ENCODE data around the gene GLCCI1.

GLCCI1 gene

DNA sequence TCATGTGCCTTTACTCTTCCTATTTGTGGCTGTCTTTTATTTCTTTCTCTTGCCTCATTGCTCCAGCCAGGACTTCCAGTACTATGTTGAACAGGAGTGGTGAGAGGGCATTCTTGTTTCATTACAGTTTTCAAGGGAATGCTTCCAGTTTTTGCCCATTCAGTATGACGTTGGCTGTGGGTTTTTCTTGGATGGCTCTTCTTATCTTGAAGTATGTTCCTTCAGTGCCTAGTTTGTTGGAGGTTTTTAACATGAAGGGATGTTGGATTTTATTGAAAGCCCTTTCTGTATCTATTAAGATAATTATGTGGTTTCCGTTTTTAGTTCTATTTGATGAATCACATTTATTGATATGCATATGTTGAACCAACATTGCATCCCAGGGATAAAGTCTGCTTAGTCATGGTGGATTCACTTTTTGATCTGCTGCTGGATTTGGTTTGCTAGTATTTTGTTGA, 96.8 kb downstream of the GLCCI1 start:
- H3K27ac ChIP-seq, result peak overlapping the region; percentile 57 to 79
- TF ChIP-seq, protein P1, sequence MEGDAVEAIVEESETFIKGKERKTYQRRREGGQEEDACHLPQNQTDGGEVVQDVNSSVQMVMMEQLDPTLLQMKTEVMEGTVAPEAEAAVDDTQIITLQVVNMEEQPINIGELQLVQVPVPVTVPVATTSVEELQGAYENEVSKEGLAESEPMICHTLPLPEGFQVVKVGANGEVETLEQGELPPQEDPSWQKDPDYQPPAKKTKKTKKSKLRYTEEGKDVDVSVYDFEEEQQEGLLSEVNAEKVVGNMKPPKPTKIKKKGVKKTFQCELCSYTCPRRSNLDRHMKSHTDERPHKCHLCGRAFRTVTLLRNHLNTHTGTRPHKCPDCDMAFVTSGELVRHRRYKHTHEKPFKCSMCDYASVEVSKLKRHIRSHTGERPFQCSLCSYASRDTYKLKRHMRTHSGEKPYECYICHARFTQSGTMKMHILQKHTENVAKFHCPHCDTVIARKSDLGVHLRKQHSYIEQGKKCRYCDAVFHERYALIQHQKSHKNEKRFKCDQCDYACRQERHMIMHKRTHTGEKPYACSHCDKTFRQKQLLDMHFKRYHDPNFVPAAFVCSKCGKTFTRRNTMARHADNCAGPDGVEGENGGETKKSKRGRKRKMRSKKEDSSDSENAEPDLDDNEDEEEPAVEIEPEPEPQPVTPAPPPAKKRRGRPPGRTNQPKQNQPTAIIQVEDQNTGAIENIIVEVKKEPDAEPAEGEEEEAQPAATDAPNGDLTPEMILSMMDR (IDR thresholded peaks at IDR 0.05), result no peak
- DNase-seq (ENCODE audit: low spot score), result no peak

DNA sequence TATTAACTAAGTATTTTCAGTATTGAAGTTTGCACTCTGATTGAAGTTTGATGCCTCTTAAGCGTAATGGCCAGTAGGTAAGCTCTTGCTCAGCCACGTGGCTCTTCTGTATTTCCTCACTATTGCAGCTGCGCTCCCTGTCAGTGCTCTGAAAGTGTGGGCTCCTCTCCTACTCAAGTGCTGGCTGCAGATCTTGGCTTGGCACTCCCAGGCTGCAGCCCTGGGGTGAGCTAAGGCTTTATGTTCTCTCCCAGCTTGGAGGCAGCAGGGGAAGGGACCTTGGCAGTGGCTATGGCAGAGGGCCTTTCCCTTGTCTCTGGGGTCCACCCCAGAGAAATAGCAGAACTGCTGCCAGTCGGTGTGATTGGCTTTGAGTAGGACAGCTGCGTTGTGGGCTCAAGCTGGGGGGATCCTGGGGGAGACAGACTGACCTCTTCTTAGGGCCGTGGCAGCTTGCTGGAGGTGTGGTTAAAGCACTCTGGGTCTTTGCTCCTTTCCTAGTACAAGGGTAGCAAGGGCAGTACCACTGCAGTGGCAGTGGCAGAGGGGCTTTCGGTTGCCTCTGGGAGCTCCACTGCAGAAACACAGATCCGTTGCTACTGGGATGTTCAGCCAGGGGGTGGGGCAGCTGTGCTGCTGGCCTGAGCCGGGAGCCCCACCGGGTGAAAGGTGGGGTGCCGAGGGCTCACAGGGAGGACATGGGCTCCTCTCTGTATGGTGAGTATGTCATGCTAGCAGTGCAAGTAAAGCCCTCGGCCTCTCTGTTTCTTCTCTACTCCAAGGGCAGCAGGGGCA, 100.5 kb downstream of the GLCCI1 start:
- no peak overlapping the region for H3K4me3 ChIP-seq
- TF ChIP-seq, protein P1 (IDR thresholded peaks at IDR 0.05), result no peak
- no peak for DNase-seq (ENCODE audit: low spot score)
- no peak overlapping the region for H3K27ac ChIP-seq

More for the DNA sequence above, 96.8 kb downstream of the GLCCI1 start:
- peak overlapping the region; percentile 12 for H3K4me3 ChIP-seq

DNA sequence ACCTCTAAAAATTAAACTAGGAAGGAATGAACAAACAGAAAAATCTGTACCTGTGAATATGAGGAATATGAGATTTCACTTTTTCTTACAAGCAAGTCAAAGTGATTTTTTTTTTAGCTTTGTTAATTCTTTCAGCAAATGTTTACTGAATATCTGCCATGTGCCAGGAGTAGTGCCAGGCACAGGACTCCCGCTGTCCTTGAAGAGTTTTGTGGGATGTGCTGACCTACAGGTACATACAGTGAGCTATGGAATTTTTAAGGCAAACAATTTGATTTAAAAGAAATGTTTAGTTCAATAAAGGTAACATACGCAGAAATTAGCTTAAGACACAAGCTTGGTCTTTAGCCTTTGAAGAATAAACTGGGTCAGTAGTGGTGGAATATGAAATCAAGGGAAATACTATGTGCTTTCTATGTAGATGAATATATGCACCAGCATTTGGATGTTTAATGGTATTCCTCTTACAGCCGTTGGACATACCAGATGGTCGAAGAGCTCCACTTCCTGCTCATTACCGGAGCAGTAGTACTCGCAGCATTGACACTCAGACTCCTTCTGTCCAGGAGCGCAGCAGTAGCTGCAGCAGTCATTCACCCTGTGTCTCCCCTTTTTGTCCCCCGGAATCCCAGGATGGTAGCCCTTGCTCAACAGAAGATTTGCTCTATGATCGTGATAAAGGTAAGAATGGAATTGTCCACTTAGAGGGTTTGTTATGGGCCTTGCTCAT, 102.0 kb downstream of the GLCCI1 start:
- TF ChIP-seq, protein P1 (IDR thresholded peaks at IDR 0.05), result no peak
- no peak overlapping the region for H3K4me3 ChIP-seq
- no peak for DNase-seq (ENCODE audit: low spot score)
- no peak overlapping the region for H3K27ac ChIP-seq

DNA sequence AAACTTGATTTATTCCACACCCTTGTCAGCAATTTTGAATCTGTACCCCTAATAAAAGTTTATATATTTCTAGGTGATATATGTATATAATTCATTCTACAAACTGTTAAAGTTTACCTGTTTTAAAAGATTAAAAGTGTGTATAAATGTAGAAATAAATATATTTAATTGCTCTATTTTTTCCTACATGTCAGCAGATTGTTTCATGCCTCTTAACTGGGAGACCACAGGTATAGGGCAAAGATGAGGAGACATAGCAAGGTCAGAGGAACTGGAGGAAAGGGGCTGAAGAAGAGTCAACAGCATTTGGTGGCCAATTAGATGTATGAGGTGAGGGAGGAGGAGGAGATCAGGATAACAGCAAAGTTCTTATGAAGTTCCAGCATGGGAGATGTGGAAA, 109.8 kb downstream of the GLCCI1 start:
- Histone ChIP-seq H3K27ac (no peak overlapping the region), H3K4me3 (no peak overlapping the region)
- DNase-seq (ENCODE audit: low spot score), result no peak
- TF ChIP-seq, protein P1 (IDR thresholded peaks at IDR 0.05), result no peak

DNA sequence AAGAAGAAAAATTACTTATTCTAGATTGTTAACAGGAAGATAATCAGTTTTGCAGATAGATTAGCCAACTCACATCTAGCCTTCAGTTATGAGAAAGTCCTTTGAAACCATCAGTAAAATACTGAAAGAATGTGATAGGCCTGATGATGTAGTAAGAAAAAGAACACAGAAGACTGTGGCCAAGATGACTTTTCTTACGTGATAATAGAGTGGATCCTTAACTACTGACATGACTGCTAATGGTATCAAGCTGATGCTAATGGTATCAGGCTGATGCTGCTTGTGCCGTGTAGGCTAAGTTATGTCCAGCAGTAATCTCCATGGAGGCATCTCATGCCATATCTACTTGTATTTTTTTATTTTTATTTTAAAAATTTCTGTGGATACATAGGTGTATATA, 114.2 kb downstream of the GLCCI1 start:
- TF ChIP-seq, protein P1 (IDR thresholded peaks at IDR 0.05), result no peak
- no peak overlapping the region for H3K4me3 ChIP-seq

DNA sequence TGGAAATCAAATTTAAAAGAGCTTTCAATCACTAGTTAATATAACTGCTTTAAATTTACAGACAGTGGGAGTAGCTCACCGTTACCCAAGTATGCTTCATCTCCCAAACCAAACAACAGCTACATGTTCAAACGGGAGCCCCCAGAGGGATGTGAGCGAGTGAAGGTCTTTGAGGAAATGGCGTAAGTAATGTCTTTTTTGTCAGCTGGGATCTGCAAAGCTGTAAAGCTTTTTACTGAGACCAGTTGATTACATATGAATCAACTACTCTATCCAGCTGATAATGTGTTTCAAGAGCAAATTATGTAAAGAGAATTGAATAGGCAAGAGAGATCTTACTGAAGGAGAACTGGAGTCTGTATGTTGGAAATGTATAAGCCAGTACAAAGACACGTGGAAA, 116.2 kb downstream of the GLCCI1 start:
- Histone ChIP-seq H3K4me3 (no peak overlapping the region), H3K27ac (no peak overlapping the region)
- TF ChIP-seq, protein P1 (IDR thresholded peaks at IDR 0.05), result no peak
- DNase-seq (ENCODE audit: low spot score), result no peak

More for the DNA sequence above, 114.2 kb downstream of the GLCCI1 start:
- no peak overlapping the region for H3K27ac ChIP-seq
- no peak for DNase-seq (ENCODE audit: low spot score)

Data from coronary artery (tissue), 2 donors.